NCI-H128 (cell line): ENCODE results near the gene HCAR3.
"Not testable (repeated sequence)": the region's sequence is repeated elsewhere in the genome, so short reads cannot be mapped to it uniquely, and the experiment has no call there.

Experiments used
- DNase-seq: peaks from one replicate; lab custom pipeline; 2025; ENCODE audit not compliant: unreplicated experiment; lab: John Stamatoyannopoulos, UW

Gene HCAR3

GRCh38 chr12:122724641-122725243 is 8.1 kb upstream of the HCAR3 start:
- no peak for DNase-seq

GRCh38 chr12:122722387-122722786 is 5.8 kb upstream of the HCAR3 start:
- DNase-seq = no peak

GRCh38 chr12:122721057-122721545 is 4.5 kb upstream of the HCAR3 start:
- DNase-seq = no peak

- not testable (repeated sequence) for DNase-seq
These were observed 1.4 kb downstream of the HCAR3 start for GRCh38 chr12:122715211-122715610.

GRCh38 chr12:122713491-122714188 is 3.0 kb downstream of the HCAR3 start:
- not testable (repeated sequence) for DNase-seq

GRCh38 chr12:122711266-122711665 is 5.3 kb downstream of the HCAR3 start:
- not testable (repeated sequence) for DNase-seq

GRCh38 chr12:122710341-122710740 is 6.3 kb downstream of the HCAR3 start:
- DNase-seq = not testable (repeated sequence)

GRCh38 chr12:122709287-122709686 is 7.3 kb downstream of the HCAR3 start:
- DNase-seq = not testable (repeated sequence)

- DNase-seq = not testable (repeated sequence)
These were observed 12.8 kb downstream of the HCAR3 start for GRCh38 chr12:122703841-122704240.

- DNase-seq = not testable (repeated sequence)
These were observed 13.6 kb downstream of the HCAR3 start, which contains the start of gene HCAR2 for GRCh38 chr12:122702890-122703611. HCAR2 (minus strand) TSS chr12:122703357; CDS start chr12:122703283, 74 bp downstream.

- not testable (repeated sequence) for DNase-seq
These were observed 15.1 kb downstream of the HCAR3 start for GRCh38 chr12:122701481-122701880.

GRCh38 chr12:122700038-122700710 is 16.4 kb downstream of the HCAR3 start:
- DNase-seq = not testable (repeated sequence)

- DNase-seq = not testable (repeated sequence)
These were observed 19.7 kb downstream of the HCAR3 start for GRCh38 chr12:122696922-122697321.

GRCh38 chr12:122691566-122691965 is 25.0 kb downstream of the HCAR3 start:
- no peak for DNase-seq

GRCh38 chr12:122688291-122688690 is 28.3 kb downstream of the HCAR3 start:
- DNase-seq = no peak

GRCh38 chr12:122687086-122687485 is 29.5 kb downstream of the HCAR3 start:
- no peak for DNase-seq

GRCh38 chr12:122686538-122686937 is 30.1 kb downstream of the HCAR3 start:
- no peak for DNase-seq

GRCh38 chr12:122684297-122684813 is 32.3 kb downstream of the HCAR3 start:
- DNase-seq = no peak

GRCh38 chr12:122681814-122682213 is 34.8 kb downstream of the HCAR3 start:
- DNase-seq = no peak

GRCh38 chr12:122680989-122681388 is 35.6 kb downstream of the HCAR3 start:
- DNase-seq = not testable (repeated sequence)

- DNase-seq = not testable (repeated sequence)
These were observed 39.8 kb downstream of the HCAR3 start for GRCh38 chr12:122676781-122677180.
